ENCODE measurements around the gene WDR88. TPM values are rescaled to one million over a fixed set of nuclear protein-coding genes. Genes with fewer than 3 reads are reported as not detected.

WDR88 gene
- total RNA-seq, 1 donor from 2014 or later = not detected

DNA sequence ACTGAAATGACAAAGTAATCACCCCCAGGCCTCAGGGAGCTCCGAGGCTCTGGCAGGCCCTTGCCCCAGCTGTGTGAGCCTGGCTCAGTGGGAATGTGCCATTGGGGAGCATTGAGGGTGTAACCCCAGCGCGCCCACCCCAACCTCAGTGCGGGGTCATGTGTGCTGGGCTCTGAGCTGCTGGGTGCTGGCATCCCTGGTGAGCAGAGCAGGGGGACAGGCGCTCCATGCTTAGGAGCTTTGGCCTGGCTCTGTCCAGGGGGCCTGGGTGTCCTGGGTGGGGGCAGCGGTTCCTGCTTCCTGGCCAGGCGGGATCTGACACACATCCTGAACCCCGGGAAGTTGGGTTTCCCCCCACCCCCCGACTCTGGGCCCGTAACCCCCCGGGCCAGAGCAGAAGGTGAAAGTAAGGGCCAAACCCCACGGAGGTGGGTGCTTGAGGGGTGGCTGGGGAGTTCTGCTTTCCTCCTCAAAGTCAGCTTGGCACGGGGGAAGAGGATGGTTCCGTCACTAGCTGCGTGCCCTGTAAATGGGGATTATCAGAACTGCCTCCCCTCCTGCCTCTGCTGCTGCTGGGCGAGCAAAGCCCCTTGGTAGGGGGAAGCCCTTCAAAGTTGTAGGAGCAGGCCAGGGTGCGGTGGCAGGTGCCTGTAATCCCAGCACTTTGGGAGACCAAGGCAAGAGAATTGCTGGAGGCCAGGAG, 63.9 kb downstream of the WDR88 start:
- H3K4me3 ChIP-seq (ENCODE audit: low read depth, low read length) = no peak overlapping the region
- TF ChIP-seq, protein P1, sequence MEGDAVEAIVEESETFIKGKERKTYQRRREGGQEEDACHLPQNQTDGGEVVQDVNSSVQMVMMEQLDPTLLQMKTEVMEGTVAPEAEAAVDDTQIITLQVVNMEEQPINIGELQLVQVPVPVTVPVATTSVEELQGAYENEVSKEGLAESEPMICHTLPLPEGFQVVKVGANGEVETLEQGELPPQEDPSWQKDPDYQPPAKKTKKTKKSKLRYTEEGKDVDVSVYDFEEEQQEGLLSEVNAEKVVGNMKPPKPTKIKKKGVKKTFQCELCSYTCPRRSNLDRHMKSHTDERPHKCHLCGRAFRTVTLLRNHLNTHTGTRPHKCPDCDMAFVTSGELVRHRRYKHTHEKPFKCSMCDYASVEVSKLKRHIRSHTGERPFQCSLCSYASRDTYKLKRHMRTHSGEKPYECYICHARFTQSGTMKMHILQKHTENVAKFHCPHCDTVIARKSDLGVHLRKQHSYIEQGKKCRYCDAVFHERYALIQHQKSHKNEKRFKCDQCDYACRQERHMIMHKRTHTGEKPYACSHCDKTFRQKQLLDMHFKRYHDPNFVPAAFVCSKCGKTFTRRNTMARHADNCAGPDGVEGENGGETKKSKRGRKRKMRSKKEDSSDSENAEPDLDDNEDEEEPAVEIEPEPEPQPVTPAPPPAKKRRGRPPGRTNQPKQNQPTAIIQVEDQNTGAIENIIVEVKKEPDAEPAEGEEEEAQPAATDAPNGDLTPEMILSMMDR (conservative IDR thresholded peaks at IDR 0.05; ENCODE audit: low read depth, low read length) = no peak
- DNase-seq (ENCODE audit: low read depth) = no peak

DNA sequence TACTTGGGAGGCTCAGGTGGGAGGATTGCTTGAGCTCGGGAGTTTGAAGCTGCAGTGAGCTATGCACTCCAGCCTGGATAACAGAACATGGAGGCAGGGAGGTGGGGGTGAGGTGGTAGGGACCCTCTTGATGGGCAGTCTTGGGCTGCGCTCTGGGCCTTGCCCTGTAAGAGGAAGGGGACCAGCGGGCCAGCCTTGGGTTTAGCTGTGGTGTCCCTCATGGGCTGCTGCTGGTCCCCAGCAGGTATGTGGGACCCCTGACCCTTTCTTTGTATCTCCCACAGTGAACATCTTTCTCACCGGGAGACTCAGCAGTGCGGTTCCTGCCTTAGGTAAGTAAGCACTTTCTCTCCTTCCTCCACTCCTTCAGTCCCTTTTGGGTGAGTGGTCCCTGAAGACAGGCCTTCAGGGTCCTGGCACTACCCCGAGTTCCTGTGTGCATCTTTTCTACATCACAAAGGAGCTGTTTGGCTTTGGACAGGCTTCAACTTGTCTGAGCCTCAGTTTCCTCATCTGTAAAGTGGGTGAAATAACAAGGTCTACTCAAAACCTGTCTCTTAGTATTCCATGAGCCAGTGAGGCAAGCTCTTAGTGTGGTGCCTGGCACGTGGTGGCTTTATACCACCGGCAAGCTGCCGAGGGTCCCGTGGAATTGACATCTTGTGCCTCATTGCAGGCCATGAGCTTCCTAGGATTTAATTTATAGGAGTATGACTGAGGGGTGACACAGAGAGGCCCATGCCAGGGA, 64.7 kb downstream of the WDR88 start:
- no peak for DNase-seq (ENCODE audit: low read depth)
- TF ChIP-seq, protein P1 (conservative IDR thresholded peaks at IDR 0.05; ENCODE audit: low read depth, low read length) = no peak
- no peak overlapping the region for H3K4me3 ChIP-seq (ENCODE audit: low read depth, low read length)

DNA sequence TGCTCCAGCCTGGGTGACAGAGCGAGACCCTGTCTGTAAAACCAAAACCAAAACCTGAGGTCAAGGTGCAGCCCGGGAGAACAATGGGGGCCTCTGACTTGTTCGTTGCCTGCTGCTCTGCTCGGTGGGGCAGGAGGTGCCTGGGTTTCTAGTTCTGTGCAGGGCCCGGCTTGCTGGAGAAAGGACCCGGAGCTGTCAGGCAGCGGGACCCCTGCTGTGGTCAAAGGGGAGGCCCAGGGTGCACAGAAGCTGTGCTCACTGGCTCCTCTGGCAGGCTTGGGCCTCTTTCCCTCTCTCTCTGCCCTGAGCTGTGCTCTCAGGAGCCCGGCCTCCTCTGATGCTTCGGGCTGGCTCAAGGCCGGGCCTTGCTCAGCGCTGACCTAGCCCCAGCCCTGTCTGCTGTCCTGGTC, 65.7 kb downstream of the WDR88 start:
- H3K4me3 ChIP-seq (ENCODE audit: low read depth, low read length) = no peak overlapping the region
- no peak for DNase-seq (ENCODE audit: low read depth)
- TF ChIP-seq, protein P1 (conservative IDR thresholded peaks at IDR 0.05; ENCODE audit: low read depth, low read length) = no peak

DNA sequence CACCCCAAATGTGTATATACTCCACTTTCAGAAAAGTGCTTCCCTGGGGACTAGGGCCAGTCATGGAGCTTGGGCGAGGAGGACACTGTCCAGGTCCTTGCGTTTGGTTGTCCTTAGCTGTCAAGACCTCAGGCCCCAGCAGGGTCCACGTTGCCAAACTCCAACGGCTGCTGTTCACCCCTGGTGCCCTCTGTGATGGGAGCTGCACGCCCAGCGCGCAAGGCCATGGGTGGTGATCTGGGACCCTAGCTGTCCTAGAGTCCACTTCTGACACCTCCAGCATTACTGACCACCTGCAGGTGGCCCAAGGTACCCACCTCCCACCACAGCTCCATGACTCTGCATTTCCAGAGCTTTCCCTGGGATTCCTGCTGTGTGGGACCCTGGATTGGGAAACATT, 66.3 kb downstream of the WDR88 start:
- DNase-seq (ENCODE audit: low read depth) = no peak
- TF ChIP-seq, protein P1 (conservative IDR thresholded peaks at IDR 0.05; ENCODE audit: low read depth, low read length) = no peak
- H3K4me3 ChIP-seq (ENCODE audit: low read depth, low read length) = no peak overlapping the region

DNA sequence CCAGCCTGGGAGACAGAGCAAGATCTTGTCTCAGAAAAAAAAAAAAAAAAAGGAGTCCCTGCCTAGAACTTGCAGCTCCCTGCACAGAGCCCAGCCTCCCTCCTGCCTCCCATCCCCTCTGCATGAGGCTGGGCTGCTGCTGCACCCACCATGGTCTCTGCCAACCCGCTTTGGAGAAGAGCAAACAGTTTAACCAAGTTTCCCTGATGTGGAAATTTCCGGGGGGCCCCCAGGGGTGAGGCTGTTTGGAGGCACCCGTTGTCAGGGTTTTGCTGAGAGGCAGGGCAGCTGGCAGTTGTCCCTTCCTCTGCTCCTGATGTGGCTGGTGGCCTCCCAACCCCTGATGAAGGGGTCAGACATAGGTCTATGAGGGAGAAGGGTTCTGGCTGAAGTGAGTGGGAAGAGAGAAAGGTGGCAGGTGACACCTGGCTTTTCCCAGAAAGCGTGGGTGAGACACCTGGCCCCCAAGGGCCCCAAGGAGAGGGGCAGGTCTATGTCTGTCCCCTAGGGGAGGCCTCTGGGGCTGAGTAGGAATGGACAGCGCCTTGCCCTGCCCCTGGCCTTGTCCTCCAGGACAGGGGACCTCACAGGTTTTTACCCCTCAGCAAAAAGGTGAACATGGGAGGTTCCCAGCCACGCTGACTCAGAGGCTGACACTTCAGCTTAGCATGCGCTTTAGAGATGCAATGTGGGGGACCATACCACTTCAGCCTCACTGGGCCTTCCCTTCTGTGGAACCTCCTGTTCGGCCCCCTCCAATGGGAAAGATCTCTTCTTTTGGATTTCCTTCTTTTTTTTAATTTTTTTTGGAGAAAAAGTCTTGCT, 67.7 kb downstream of the WDR88 start:
- no peak for DNase-seq (ENCODE audit: low read depth)
- TF ChIP-seq, protein P1 (conservative IDR thresholded peaks at IDR 0.05; ENCODE audit: low read depth, low read length) = no peak
- no peak overlapping the region for H3K4me3 ChIP-seq (ENCODE audit: low read depth, low read length)

DNA sequence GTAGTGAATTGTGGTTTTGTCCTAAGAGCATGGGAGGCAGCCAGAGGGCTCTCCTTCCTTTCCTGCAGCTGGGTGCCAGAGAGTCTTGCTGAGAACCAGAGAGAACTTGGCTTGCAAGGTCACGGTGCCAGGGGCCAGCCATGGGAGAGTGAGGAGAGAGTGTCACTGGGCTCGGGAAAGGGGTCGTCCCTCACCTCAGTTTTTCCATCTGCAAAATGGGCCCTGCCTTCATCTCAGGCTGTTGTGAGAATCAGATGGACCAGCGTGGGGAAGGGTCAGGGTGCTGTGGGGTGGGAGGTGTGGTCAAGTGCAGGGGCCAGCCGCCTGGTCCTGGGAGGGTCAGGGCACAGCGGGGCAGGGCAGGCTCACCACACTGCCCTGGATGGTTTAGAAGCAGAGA, 69.6 kb downstream of the WDR88 start:
- no peak overlapping the region for H3K4me3 ChIP-seq (ENCODE audit: low read depth, low read length)
- TF ChIP-seq, protein P1 (conservative IDR thresholded peaks at IDR 0.05; ENCODE audit: low read depth, low read length) = no peak
- DNase-seq (ENCODE audit: low read depth) = no peak

All from epithelial cell of proximal tubule (primary cell).